Spleen (tissue), 7 donors: ENCODE results near the gene TOMM40L.

ENCODE experiments used
- CTCF ChIP-seq, 11 experiments: fragments of 200-600 bp in 7 of 11; fragments of 450-650 bp in 4 of 11; sonication (generic) in 4 of 11; IDR thresholded peaks in 8 of 11; conservative IDR thresholded peaks in 3 of 11; 1 replicate in 7 of 11; 2 replicates in 4 of 11; pipeline versions ENCODE4 v1.4.0 to v1.8.0; 2016 to 2021; ENCODE audit warnings: antibody characterized with exemption in 11 of 11, inconsistent platforms in 4 of 11, mild to moderate bottlenecking in 1 of 11
- POLR2A ChIP-seq, 3 donors: fragments of 450-650 bp; IDR thresholded peaks; one replicate each; pipeline ENCODE4 v1.5.1; 2017; ENCODE audit warnings: antibody characterized with exemption in 3 of 3, mild to moderate bottlenecking in 1 of 3
- donor health status: DM: no; HTN: no; CAD: no; lungs with moderate emphysema.
- donor health status: DM: no; HTN: no; CAD: no.
- donor health status: DM: no; HTN: no; CAD: no.

DNA sequence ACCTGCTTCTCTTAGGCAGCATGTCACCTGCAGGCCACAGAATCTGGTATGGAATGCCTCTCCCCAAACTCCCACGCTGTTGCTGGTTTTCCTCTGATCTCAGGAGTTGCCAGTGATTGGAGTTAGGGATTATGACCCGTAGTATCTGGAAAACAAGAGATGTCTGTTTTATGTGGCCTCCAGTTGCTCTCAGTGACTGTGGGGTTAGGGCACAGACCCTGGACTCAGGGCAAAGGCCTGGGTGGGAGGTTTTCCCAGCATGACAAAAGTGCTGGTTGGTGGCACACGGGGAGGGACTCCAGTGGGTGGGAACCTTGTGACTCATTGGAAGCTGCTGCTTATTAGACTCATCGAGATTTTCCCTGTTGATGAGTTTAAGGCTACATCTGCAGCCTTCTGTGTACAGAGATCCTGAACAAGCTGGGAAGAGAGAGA lies 12.2 kb downstream of the TOMM40L start, which contains the start of gene NR1I3:
- TF ChIP-seq CTCF (IDR thresholded peaks at IDR 0.05 in 8 of 11, conservative IDR thresholded peaks at IDR 0.05 in 3 of 11) (no peak), POLR2A (IDR thresholded peaks at IDR 0.05) (no peak)
